Esophagus muscularis mucosa (tissue), 4 donors: ENCODE results near the gene GTF3C1. TPM values are rescaled to one million over a fixed set of nuclear protein-coding genes. Genes with fewer than 3 reads are reported as not detected.

ENCODE experiments used
- DNase-seq: peaks from one replicate; pipeline ENCODE4 v3.0.0-alpha.2; 2017; ENCODE audit errors: extremely low spot score
- H3K27ac ChIP-seq, 4 donors: fragments of 200-600 bp; sonication (generic); replicated peaks in 1 of 4; 1 replicate in 3 of 4; 2 replicates in 1 of 4; pipeline ENCODE4 v1.5.1; 2016 to 2019; ENCODE audit warnings: mild to moderate bottlenecking in 1 of 4
- H3K27me3 ChIP-seq, 4 donors: fragments of 200-600 bp; sonication (generic); one replicate each; pipeline versions ENCODE4 v1.5.1 to v1.6.0; 2016 to 2019
- H3K36me3 ChIP-seq, 4 donors: fragments of 200-600 bp; sonication (generic); one replicate each; pipeline ENCODE4 v1.5.1; 2016 to 2019
- H3K4me1 ChIP-seq, 4 donors: fragments of 200-600 bp; sonication (generic); one replicate each; pipeline ENCODE4 v1.5.1; 2016 to 2019
- H3K4me3 ChIP-seq, 4 donors: fragments of 200-600 bp; sonication (generic); 1 replicate in 2 of 4; 2 replicates in 2 of 4; pipeline ENCODE4 v1.5.1; 2016 to 2019; ENCODE audit warnings: mild to moderate bottlenecking in 4 of 4, moderate library complexity in 1 of 4
- H3K9me3 ChIP-seq, 4 donors: fragments of 200-600 bp; sonication (generic); 1 replicate in 3 of 4; 2 replicates in 1 of 4; pipeline ENCODE4 v1.5.1; 2016 to 2019
- CTCF ChIP-seq, 3 experiments: fragments of 200-600 bp in 2 of 3; fragments of 450-650 bp in 1 of 3; sonication (generic) in 2 of 3; IDR thresholded peaks; one replicate each; pipeline ENCODE4 v1.5.1; 2017 to 2019; ENCODE audit warnings: antibody characterized with exemption in 3 of 3, mild to moderate bottlenecking in 2 of 3, moderate library complexity in 1 of 3
- EP300 ChIP-seq: sonication (generic); formaldehyde crosslinking; IDR thresholded peaks from one replicate; pipeline ENCODE4 v1.6.1; 2017; ENCODE audit warnings: antibody characterized with exemption
- POLR2A ChIP-seq: fragments of 450-650 bp; IDR thresholded peaks from one replicate; pipeline ENCODE4 v1.6.1; 2017; ENCODE audit warnings: antibody characterized with exemption, moderate library complexity, mild to moderate bottlenecking, low read depth
- POLR2AphosphoS5 ChIP-seq, 2 donors: sonication (generic); formaldehyde crosslinking; IDR thresholded peaks; one replicate each; pipeline ENCODE4 v1.6.1; 2017; ENCODE audit warnings: antibody characterized with exemption in 2 of 2
- WGBS: methylation state at CpG from one replicate; pipeline ENCODE4 v1.1.5; 2018; 5-methylcytosine and 5-hydroxymethylcytosine counted together
- intact Hi-C: fragments of 100-400 bp; cut with DNase I; formaldehyde crosslinking; loops from one replicate; pipeline ENCODE4 v1.15.1; 2023
- total RNA-seq, 4 donors: library from RNA; depleted of rRNA; stranded (reverse); fragments of >200 nt; gene quantifications; one replicate each; pipeline versions ENCODE4 v1.1.0 to v1.2.1, GENCODE V29; 2016

Gene GTF3C1
- total RNA-seq, 4 donors from 2014 or later, result 37.6 to 65.4 (median 54.8) TPM

GRCh38 chr16:27558434-27558833 lies 8.7 kb upstream of the GTF3C1 start:
- H3K9me3 ChIP-seq, result no peaks in the 10 kb centered on the region
- intact Hi-C loops, result no loop called here
- no peak for DNase-seq
- no peak overlapping the region for H3K27ac ChIP-seq
- H3K36me3 ChIP-seq, result peaks cover 0 to 6% (median 2%) of the 10 kb centered on the region in 4 donors
- TF ChIP-seq POLR2A (no peak), EP300 (no peak), POLR2AphosphoS5 (IDR thresholded peaks at IDR 0.05) (no peak), CTCF (IDR thresholded peaks at IDR 0.05) (no peak)
- H3K4me3 ChIP-seq, result no peak overlapping the region
- no peaks in the 10 kb centered on the region for H3K27me3 ChIP-seq
- 87% methylated on average over 2 of the region's 3 CpGs for WGBS
- H3K4me1 ChIP-seq, result peaks cover 0 to 4% (median 2%) of the 10 kb centered on the region in 4 donors

GRCh38 chr16:27556471-27556870 lies 6.8 kb upstream of the GTF3C1 start:
- Histone ChIP-seq H3K4me3 (no peak overlapping the region), H3K36me3 (peaks cover 0 to 6% (median 2%) of the 10 kb centered on the region in 4 donors), H3K4me1 (peaks cover 1 to 4% (median 3%) of the 10 kb centered on the region in 4 donors), H3K27ac (no peak overlapping the region), H3K9me3 (no peaks in the 10 kb centered on the region), H3K27me3 (no peaks in the 10 kb centered on the region)
- TF ChIP-seq POLR2A (no peak), EP300 (no peak), POLR2AphosphoS5 (IDR thresholded peaks at IDR 0.05) (no peak), CTCF (IDR thresholded peaks at IDR 0.05) (no peak)
- no peak for DNase-seq
- intact Hi-C loops, result no loop called here
- 94% methylated on average over 1 of the region's 1 CpG for WGBS

GRCh38 chr16:27551036-27551435 lies 1.3 kb upstream of the GTF3C1 start:
- H3K36me3 ChIP-seq, result peaks cover 0 to 5% (median under 1%) of the 10 kb centered on the region in 4 donors
- no peak for DNase-seq
- WGBS, result 33% methylated on average over 1 of the region's 1 CpG
- no peaks in the 10 kb centered on the region for H3K27me3 ChIP-seq
- H3K4me3 ChIP-seq, result peak overlapping the region in 2 of 4 donors; percentile 77 to 90
- H3K9me3 ChIP-seq, result no peaks in the 10 kb centered on the region
- no peak for TF ChIP-seq POLR2A
- TF ChIP-seq CTCF (IDR thresholded peaks at IDR 0.05), result no peak
- TF ChIP-seq POLR2AphosphoS5 (IDR thresholded peaks at IDR 0.05), result no peak
- no peak for TF ChIP-seq EP300
- H3K4me1 ChIP-seq, result peaks cover 35 to 46% (median 37%) of the 10 kb centered on the region in 4 donors
- H3K27ac ChIP-seq, result peak overlapping the region in 1 of 4 donors; percentile 79
- intact Hi-C loops, result no loop called here

- Histone ChIP-seq H3K36me3 (peaks cover 0 to 5% (median 4%) of the 10 kb centered on the region in 4 donors), H3K27me3 (no peaks in the 10 kb centered on the region), H3K9me3 (no peaks in the 10 kb centered on the region), H3K27ac (peak overlapping the region; percentile 77 to 82 (median 78)), H3K4me1 (peaks cover 35 to 46% (median 37%) of the 10 kb centered on the region in 4 donors), H3K4me3 (peak overlapping the region; percentile 76 to 90 (median 82))
- DNase-seq, result no peak
- intact Hi-C loops, result no loop called here
- TF ChIP-seq EP300 (no peak), POLR2AphosphoS5 (IDR thresholded peaks at IDR 0.05) (no peak), CTCF (IDR thresholded peaks at IDR 0.05) (no peak), POLR2A (no peak)
- 32% methylated on average over 4 of the region's 4 CpGs for WGBS
Observed at GRCh38 chr16:27550582-27550920, 838 bp upstream of the GTF3C1 start.

GRCh38 chr16:27549464-27549745 lies 308 bp downstream of the GTF3C1 start:
- WGBS, result 2% methylated on average over 7 of the region's 21 CpGs
- no peaks in the 10 kb centered on the region for H3K9me3 ChIP-seq
- peak overlapping the region; percentile 79 to 88 (median 82) for H3K27ac ChIP-seq
- TF ChIP-seq POLR2AphosphoS5 (IDR thresholded peaks at IDR 0.05) (no peak), POLR2A (no peak), EP300 (no peak), CTCF (IDR thresholded peaks at IDR 0.05) (no peak)
- H3K4me3 ChIP-seq, result peak overlapping the region; percentile 76 to 90 (median 82)
- no peaks in the 10 kb centered on the region for H3K27me3 ChIP-seq
- no peak for DNase-seq
- peaks cover 10 to 16% (median 14%) of the 10 kb centered on the region in 4 donors for H3K36me3 ChIP-seq
- H3K4me1 ChIP-seq, result peaks cover 35 to 46% (median 37%) of the 10 kb centered on the region in 4 donors
- intact Hi-C loops, result no loop called here
